Measurements from ENCODE around the gene OR10A3. TPM values are rescaled to one million over a fixed set of nuclear protein-coding genes. Genes with fewer than 3 reads are reported as not detected.
A peak's percentile ranks its signal among the peaks of the same experiment; 100 is the strongest.

The OR10A3 gene
- total RNA-seq, 1 experiment from 2014 or later = not detected

- POLR2A ChIA-PET = no interaction called here
- CTCF ChIA-PET = interaction anchor here (0.6 to 5.6 kb wide), 4 partner anchors 12 to 82 kb away, joined by 3 to 37 read pairs (median 3); partner anchors contain the start of gene EIF3F
- DNase-seq (ENCODE audit: low spot score) = peak; percentile 23
- H3K4me3 Mint-ChIP-seq = no peak overlapping the region
- peak overlapping the region; percentile 83 for H3K27ac Mint-ChIP-seq
- TF ChIP-seq GRHL2 (CRISPR knock-in tag; IDR thresholded peaks at IDR 0.05; ENCODE audit: insufficient replicate concordance, severe bottlenecking) (no peak), ATF1 (CRISPR knock-in tag; IDR thresholded peaks at IDR 0.05) (no peak), NFYB (CRISPR knock-in tag; conservative IDR thresholded peaks at IDR 0.05; ENCODE audit: low read depth) (no peak), FOXP1 (CRISPR knock-in tag; IDR thresholded peaks at IDR 0.05; ENCODE audit: borderline replicate concordance) (no peak), TCF7 (CRISPR knock-in tag; IDR thresholded peaks at IDR 0.05; ENCODE audit: low read depth) (no peak), MYBL2 (CRISPR knock-in tag; IDR thresholded peaks at IDR 0.05) (no peak), ZNF396 (CRISPR knock-in tag; IDR thresholded peaks at IDR 0.05; ENCODE audit: borderline replicate concordance) (no peak), ZNF532 (CRISPR knock-in tag; IDR thresholded peaks at IDR 0.05; ENCODE audit: borderline replicate concordance) (no peak), ZNF425 (CRISPR knock-in tag; conservative IDR thresholded peaks at IDR 0.05) (no peak), ZNF219 (CRISPR knock-in tag; IDR thresholded peaks at IDR 0.05; ENCODE audit: borderline replicate concordance) (no peak)
- TF ChIP-seq, protein P1, sequence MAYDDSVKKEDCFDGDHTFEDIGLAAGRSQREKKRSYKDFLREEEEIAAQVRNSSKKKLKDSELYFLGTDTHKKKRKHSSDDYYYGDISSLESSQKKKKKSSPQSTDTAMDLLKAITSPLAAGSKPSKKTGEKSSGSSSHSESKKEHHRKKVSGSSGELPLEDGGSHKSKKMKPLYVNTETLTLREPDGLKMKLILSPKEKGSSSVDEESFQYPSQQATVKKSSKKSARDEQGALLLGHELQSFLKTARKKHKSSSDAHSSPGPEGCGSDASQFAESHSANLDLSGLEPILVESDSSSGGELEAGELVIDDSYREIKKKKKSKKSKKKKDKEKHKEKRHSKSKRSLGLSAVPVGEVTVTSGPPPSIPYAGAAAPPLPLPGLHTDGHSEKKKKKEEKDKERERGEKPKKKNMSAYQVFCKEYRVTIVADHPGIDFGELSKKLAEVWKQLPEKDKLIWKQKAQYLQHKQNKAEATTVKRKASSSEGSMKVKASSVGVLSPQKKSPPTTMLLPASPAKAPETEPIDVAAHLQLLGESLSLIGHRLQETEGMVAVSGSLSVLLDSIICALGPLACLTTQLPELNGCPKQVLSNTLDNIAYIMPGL (CRISPR knock-in tag; IDR thresholded peaks at IDR 0.05) = no peak
- TF ChIP-seq, protein P2, sequence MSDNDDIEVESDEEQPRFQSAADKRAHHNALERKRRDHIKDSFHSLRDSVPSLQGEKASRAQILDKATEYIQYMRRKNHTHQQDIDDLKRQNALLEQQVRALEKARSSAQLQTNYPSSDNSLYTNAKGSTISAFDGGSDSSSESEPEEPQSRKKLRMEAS (CRISPR knock-in tag; IDR thresholded peaks at IDR 0.05) = no peak
- TF ChIP-seq, protein P3, sequence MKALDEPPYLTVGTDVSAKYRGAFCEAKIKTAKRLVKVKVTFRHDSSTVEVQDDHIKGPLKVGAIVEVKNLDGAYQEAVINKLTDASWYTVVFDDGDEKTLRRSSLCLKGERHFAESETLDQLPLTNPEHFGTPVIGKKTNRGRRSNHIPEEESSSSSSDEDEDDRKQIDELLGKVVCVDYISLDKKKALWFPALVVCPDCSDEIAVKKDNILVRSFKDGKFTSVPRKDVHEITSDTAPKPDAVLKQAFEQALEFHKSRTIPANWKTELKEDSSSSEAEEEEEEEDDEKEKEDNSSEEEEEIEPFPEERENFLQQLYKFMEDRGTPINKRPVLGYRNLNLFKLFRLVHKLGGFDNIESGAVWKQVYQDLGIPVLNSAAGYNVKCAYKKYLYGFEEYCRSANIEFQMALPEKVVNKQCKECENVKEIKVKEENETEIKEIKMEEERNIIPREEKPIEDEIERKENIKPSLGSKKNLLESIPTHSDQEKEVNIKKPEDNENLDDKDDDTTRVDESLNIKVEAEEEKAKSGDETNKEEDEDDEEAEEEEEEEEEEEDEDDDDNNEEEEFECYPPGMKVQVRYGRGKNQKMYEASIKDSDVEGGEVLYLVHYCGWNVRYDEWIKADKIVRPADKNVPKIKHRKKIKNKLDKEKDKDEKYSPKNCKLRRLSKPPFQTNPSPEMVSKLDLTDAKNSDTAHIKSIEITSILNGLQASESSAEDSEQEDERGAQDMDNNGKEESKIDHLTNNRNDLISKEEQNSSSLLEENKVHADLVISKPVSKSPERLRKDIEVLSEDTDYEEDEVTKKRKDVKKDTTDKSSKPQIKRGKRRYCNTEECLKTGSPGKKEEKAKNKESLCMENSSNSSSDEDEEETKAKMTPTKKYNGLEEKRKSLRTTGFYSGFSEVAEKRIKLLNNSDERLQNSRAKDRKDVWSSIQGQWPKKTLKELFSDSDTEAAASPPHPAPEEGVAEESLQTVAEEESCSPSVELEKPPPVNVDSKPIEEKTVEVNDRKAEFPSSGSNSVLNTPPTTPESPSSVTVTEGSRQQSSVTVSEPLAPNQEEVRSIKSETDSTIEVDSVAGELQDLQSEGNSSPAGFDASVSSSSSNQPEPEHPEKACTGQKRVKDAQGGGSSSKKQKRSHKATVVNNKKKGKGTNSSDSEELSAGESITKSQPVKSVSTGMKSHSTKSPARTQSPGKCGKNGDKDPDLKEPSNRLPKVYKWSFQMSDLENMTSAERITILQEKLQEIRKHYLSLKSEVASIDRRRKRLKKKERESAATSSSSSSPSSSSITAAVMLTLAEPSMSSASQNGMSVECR (CRISPR knock-in tag; IDR thresholded peaks at IDR 0.05; ENCODE audit: borderline replicate concordance) = no peak
- H3K9me3 Mint-ChIP-seq = peaks cover 12% of the 10 kb centered on the region
- ATAC-seq = peak; percentile 59
- H3K27me3 Mint-ChIP-seq (ENCODE audit: low read depth) = no peaks in the 10 kb centered on the region; the same call in 1 of the 2 replicates
- H3K4me1 Mint-ChIP-seq = peaks cover 30% of the 10 kb centered on the region
- peaks cover 6% of the 10 kb centered on the region for H3K36me3 Mint-ChIP-seq
Measured at GRCh38 chr11:7974668-7975067, 33.2 kb upstream of the OR10A3 start.

All from WTC11 (cell line).